Peyer's patch (tissue), 4 donors: ENCODE measurements around the gene RRBP1. TPM values are rescaled to one million over a fixed set of nuclear protein-coding genes. Genes with fewer than 3 reads are reported as not detected.

Experiments used
- DNase-seq, 3 donors: peaks; one replicate each; pipeline ENCODE4 v3.0.0-alpha.2; 2017 to 2019
- H3K27ac ChIP-seq, 4 donors: fragments of 200-600 bp; sonication (generic); one replicate each; pipeline ENCODE4 v1.5.1; 2016 to 2019
- H3K27me3 ChIP-seq, 2 donors: fragments of 200-600 bp; sonication (generic); one replicate each; pipeline ENCODE4 v1.5.1; 2019
- H3K36me3 ChIP-seq, 3 donors: fragments of 200-600 bp; sonication (generic); one replicate each; pipeline ENCODE4 v1.5.1; 2016 to 2019
- H3K4me1 ChIP-seq, 4 donors: fragments of 200-600 bp; sonication (generic); one replicate each; pipeline ENCODE4 v1.5.1; 2016 to 2019
- H3K4me3 ChIP-seq, 4 donors: fragments of 200-600 bp; sonication (generic); 1 replicate in 3 of 4; 2 replicates in 1 of 4; pipeline ENCODE4 v1.5.1; 2016 to 2019; ENCODE audit warnings: mild to moderate bottlenecking in 1 of 4
- H3K9me3 ChIP-seq, 4 donors: fragments of 200-600 bp; sonication (generic); one replicate each; pipeline ENCODE4 v1.5.1; 2016 to 2019; ENCODE audit warnings: mild to moderate bottlenecking in 1 of 4
- CTCF ChIP-seq, 6 experiments: fragments of 450-650 bp in 4 of 6; fragments of 200-600 bp in 2 of 6; sonication (generic) in 1 of 6; IDR thresholded peaks; one replicate each; pipeline ENCODE4 v1.5.1; 2017 to 2019; ENCODE audit warnings: antibody characterized with exemption in 6 of 6, mild to moderate bottlenecking in 3 of 6, moderate library complexity in 1 of 6
- POLR2A ChIP-seq, 2 donors: fragments of 450-650 bp; IDR thresholded peaks; one replicate each; pipeline ENCODE4 v1.5.1; 2017; ENCODE audit warnings: antibody characterized with exemption in 2 of 2, mild to moderate bottlenecking in 2 of 2, moderate library complexity in 2 of 2
- total RNA-seq, 4 donors: library from RNA; depleted of rRNA; stranded (reverse); fragments of >200 nt; gene quantifications; one replicate each; pipeline ENCODE4 v1.1.0, GENCODE V29; 2016

The RRBP1 gene
- total RNA-seq, 4 donors from 2014 or later, result 169 to 328 (median 249) TPM

DNA sequence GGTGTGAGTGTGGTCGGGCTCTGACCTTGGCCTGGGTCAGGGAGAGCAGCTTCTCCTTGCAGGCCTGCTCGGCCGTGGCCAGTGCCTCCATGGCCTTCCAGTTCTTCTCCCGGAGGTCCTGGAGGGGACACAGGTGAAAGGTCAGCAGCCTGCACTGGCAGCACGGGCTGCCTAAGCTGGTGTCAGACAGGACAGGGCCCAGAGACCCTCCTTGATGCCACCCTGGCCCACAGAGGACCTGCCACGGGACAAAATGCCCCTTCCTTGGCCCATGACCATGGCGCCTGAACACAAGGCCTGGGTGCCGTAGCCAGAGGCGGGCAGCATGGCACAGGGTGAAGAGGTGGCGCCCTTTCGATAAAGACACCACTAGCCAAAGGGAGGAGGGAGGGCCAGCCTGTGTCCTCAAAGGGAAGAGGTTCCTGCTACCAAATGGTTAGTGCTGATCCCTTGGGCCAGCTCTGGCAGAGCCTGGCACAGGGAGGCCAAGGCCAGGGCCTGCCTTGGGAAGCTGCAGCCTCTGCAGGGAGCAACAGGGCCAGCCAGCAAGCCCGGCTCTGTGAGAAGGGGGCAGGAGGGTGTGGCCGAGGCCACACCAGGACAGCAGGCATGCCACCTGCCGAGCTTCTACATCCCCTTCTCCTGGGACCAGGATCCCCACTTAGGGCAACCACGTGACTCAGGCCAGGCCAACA is 57.3 kb downstream of the RRBP1 start:
- H3K9me3 ChIP-seq, result no peaks in the 10 kb centered on the region
- no peak for TF ChIP-seq POLR2A (IDR thresholded peaks at IDR 0.05)
- TF ChIP-seq CTCF (IDR thresholded peaks at IDR 0.05), result no peak
- no peak overlapping the region for H3K4me3 ChIP-seq
- H3K4me1 ChIP-seq, result no peaks in the 10 kb centered on the region
- H3K36me3 ChIP-seq, result peaks cover 0 to 99% (median 0%) of the 10 kb centered on the region in 3 donors
- H3K27ac ChIP-seq, result no peak overlapping the region
- H3K27me3 ChIP-seq, result no peaks in the 10 kb centered on the region
- peak in 2 of 3 donors; percentile 39 to 46 for DNase-seq

- Histone ChIP-seq H3K9me3 (no peaks in the 10 kb centered on the region), H3K27ac (no peak overlapping the region), H3K4me3 (no peak overlapping the region), H3K36me3 (peaks cover 0 to 99% (median 0%) of the 10 kb centered on the region in 3 donors), H3K27me3 (no peaks in the 10 kb centered on the region), H3K4me1 (no peaks in the 10 kb centered on the region)
- TF ChIP-seq CTCF (IDR thresholded peaks at IDR 0.05), result no peak
- TF ChIP-seq POLR2A (IDR thresholded peaks at IDR 0.05), result no peak
- peak in 1 of 3 donors; percentile 37 for DNase-seq
Observed at GRCh38 chr20:17624070-17624469, 58.0 kb downstream of the RRBP1 start.

GRCh38 chr20:17622851-17623508 is 59.1 kb downstream of the RRBP1 start:
- Histone ChIP-seq H3K4me1 (no peaks in the 10 kb centered on the region), H3K4me3 (no peak overlapping the region), H3K36me3 (peaks cover 0 to 99% (median 0%) of the 10 kb centered on the region in 3 donors), H3K9me3 (no peaks in the 10 kb centered on the region), H3K27ac (no peak overlapping the region), H3K27me3 (no peaks in the 10 kb centered on the region)
- TF ChIP-seq POLR2A (IDR thresholded peaks at IDR 0.05) (no peak), CTCF (IDR thresholded peaks at IDR 0.05) (no peak)
- peak in 2 of 3 donors; percentile 41 to 42 for DNase-seq

DNA sequence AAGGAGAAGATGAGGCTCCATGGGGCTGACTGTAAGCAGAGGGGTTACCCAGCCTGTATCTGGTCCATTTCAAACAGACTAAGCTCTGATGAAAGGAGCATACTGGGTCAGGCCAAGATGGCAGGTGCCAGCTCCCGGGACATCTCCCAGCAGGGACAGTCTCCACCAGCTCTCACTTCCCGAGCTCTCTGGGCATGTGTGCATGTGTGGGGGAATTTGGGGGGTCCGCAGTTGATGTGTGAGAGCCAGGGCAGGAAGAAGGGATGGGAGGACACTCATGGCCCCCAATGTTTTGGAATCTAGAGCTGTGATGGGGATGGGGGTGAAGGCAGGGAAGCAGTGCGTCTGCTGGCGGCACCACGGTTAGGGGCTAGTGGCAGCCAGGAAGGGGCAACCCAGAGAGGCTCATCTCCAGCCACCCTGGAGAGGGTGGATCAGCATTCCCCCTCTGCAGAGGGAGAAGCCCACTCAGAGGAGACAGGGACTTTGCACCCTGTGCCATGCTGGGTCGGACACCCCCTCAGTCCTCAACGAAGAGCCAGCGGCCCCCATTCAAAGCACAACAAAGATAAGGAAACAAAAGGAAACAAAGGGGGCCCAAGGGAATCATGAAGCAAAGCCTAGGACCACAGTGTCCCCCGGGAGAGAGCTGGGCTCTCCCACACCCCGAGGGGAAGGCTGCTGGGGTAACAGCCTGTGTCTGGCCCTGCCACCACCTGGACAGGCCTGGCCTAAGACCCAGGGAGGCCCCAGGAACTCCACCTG is 59.8 kb downstream of the RRBP1 start:
- DNase-seq, result peak in 2 of 3 donors; percentile 31 to 37
- Histone ChIP-seq H3K27ac (no peak overlapping the region), H3K4me1 (no peaks in the 10 kb centered on the region)

More for the DNA sequence above, 59.8 kb downstream of the RRBP1 start:
- no peaks in the 10 kb centered on the region for H3K9me3 ChIP-seq
- no peak for TF ChIP-seq POLR2A (IDR thresholded peaks at IDR 0.05)
- TF ChIP-seq CTCF (IDR thresholded peaks at IDR 0.05), result no peak
- H3K4me3 ChIP-seq, result no peak overlapping the region
- no peaks in the 10 kb centered on the region for H3K27me3 ChIP-seq
- H3K36me3 ChIP-seq, result peaks cover 0 to 99% (median 0%) of the 10 kb centered on the region in 3 donors
